HCT116 (cell line): Measurements from ENCODE around the gene SNX13. TPM values are rescaled to one million over a fixed set of nuclear protein-coding genes. Genes with fewer than 3 reads are reported as not detected.

Experiments
- ATAC-seq: fragments of 200-7000 bp; cut with Tn5 transposase; 2 replicates; pipeline ENCODE4 v1.9.1; 2020; ENCODE audit warnings: mild to moderate bottlenecking, moderate library complexity
- BruUV-seq: library from RNA; stranded (reverse); fragments of 400-500 nt; replicated peaks from 2 replicates; lab custom pipeline; 2021; lab: Mats Ljungman, UMichigan
- CTCF ChIA-PET: fragments of 300-600 bp; sonication (Branson Sonifier 250); formaldehyde crosslinking; loops from one replicate; lab custom pipeline; 2021; ENCODE audit warnings: antibody characterized with exemption; lab: Charles Lee
- POLR2A ChIA-PET: fragments of 300-600, 350-600 bp; sonication (Branson Sonifier 250); formaldehyde crosslinking; loops from one replicate; lab custom pipeline; 2021; ENCODE audit warnings: antibody characterized with exemption; lab: Charles Lee
- RAD21 ChIA-PET, 2 experiments: fragments of 300-600 bp; sonication (Branson Sonifier 250); formaldehyde crosslinking; loops; one replicate each; lab custom pipeline; 2023; ENCODE audit warnings: low total read pairs in 2 of 2; ENCODE audit not compliant: uncharacterized antibody in 2 of 2, unreplicated experiment in 2 of 2, low non-redundant PET in 1 of 2; lab: Charles Lee
- DNase-seq: peaks from one replicate; pipeline ENCODE4 v3.0.0-alpha.2; 2010; ENCODE audit warnings: low read depth, low spot score
- H2AFZ ChIP-seq: fragments of 200-600 bp; shearing (Covaris generic), sonication (generic); 2 replicates; pipeline ENCODE4 v1.6.1; 2017; ENCODE audit warnings: low read depth, mixed run types, mixed read lengths, antibody characterized with exemption, low read length; ENCODE audit not compliant: poor library complexity, severe bottlenecking
- H3K27ac ChIP-seq: 2 replicates; pipeline ENCODE4 v1.5.1; 2012; ENCODE audit warnings: low read depth, low read length
- H3K27me3 ChIP-seq: fragments of 200-600 bp; sonication (generic); 2 replicates; pipeline ENCODE4 v1.6.1; 2016; ENCODE audit warnings: mixed run types, low read length, mixed read lengths; ENCODE audit not compliant: insufficient read depth
- H3K36me3 ChIP-seq, 2 experiments: fragments of 200-500 bp in 1 of 2; fragments of 200-600 bp in 1 of 2; sonication (Bioruptor generic) in 1 of 2; sonication (generic) in 1 of 2; 2 replicates each; pipeline versions ENCODE4 v1.5.1 to v1.6.1; 2014 to 2016; ENCODE audit warnings: low read length in 2 of 2, inconsistent platforms in 1 of 2, mixed read lengths in 1 of 2, mixed run types in 1 of 2; ENCODE audit not compliant: insufficient read depth in 2 of 2, control insufficient read depth in 1 of 2
- H3K4me1 ChIP-seq, 2 experiments: fragments of 200-600 bp in 1 of 2; sonication (generic) in 1 of 2; 2 replicates each; pipeline versions ENCODE4 v1.5.1 to v1.6.1; 2012 to 2017; ENCODE audit warnings: low read length in 2 of 2, inconsistent platforms in 1 of 2, mild to moderate bottlenecking in 1 of 2, mixed read lengths in 1 of 2, mixed run types in 1 of 2, moderate library complexity in 1 of 2; ENCODE audit not compliant: insufficient read depth in 2 of 2, control insufficient read depth in 1 of 2
- H3K4me2 ChIP-seq: fragments of 200-600 bp; sonication (generic); 2 replicates; pipeline ENCODE4 v1.6.1; 2017; ENCODE audit warnings: mixed run types, low read length, mixed read lengths
- H3K4me3 ChIP-seq, 2 experiments: fragments of 200-600 bp in 1 of 2; sonication (generic) in 1 of 2; replicated peaks in 1 of 2; 2 replicates each; pipeline ENCODE4 v1.5.1; 2011 to 2016; ENCODE audit warnings: low read length in 2 of 2, control low read depth in 1 of 2, low read depth in 1 of 2, mild to moderate bottlenecking in 1 of 2, mixed read lengths in 1 of 2, mixed run types in 1 of 2
- H3K79me2 ChIP-seq: fragments of 200-600 bp; sonication (generic); 2 replicates; pipeline ENCODE4 v1.6.1; 2017; ENCODE audit warnings: mild to moderate bottlenecking, mixed run types, low read length, moderate library complexity, mixed read lengths; ENCODE audit not compliant: insufficient read depth
- H3K9ac ChIP-seq: fragments of 200-600 bp; sonication (generic); 2 replicates; pipeline ENCODE4 v1.6.1; 2016; ENCODE audit warnings: low read length, mixed read lengths
- H3K9me2 ChIP-seq: fragments of 200-600 bp; sonication (generic), shearing (Covaris generic); 2 replicates; pipeline ENCODE4 v1.6.1; 2017; ENCODE audit warnings: mixed run types, mild to moderate bottlenecking, moderate library complexity; ENCODE audit not compliant: insufficient read depth
- H3K9me3 ChIP-seq, 2 experiments: fragments of 200-500 bp in 1 of 2; fragments of 200-600 bp in 1 of 2; sonication (Bioruptor generic) in 1 of 2; sonication (generic) in 1 of 2; 2 replicates each; pipeline ENCODE4 v1.6.1; 2014 to 2017; ENCODE audit warnings: low read length in 2 of 2, mixed read lengths in 2 of 2, inconsistent platforms in 1 of 2, low read depth in 1 of 2, mild to moderate bottlenecking in 1 of 2, mixed run types in 1 of 2, moderate library complexity in 1 of 2; ENCODE audit not compliant: control insufficient read depth in 1 of 2, insufficient read depth in 1 of 2
- H4K20me1 ChIP-seq: fragments of 200-600 bp; sonication (generic), shearing (Covaris generic); 2 replicates; pipeline ENCODE4 v1.6.1; 2017; ENCODE audit warnings: mixed run types, mild to moderate bottlenecking, moderate library complexity; ENCODE audit not compliant: insufficient read depth
- POLR2A ChIP-seq: IDR thresholded peaks from 2 replicates; pipeline ENCODE4 v1.7.0; 2011; ENCODE audit warnings: borderline replicate concordance; ENCODE audit not compliant: insufficient read depth, insufficient read length; ENCODE audit errors: extremely low read depth
- SIN3A ChIP-seq: IDR thresholded peaks from 2 replicates; pipeline ENCODE4 v1.6.1; 2012; ENCODE audit warnings: low read depth
- SRF ChIP-seq: IDR thresholded peaks from 2 replicates; pipeline ENCODE4 v1.6.1; 2012; ENCODE audit warnings: low read depth
- ZFX ChIP-seq: fragments of 450-650 bp; IDR thresholded peaks from 2 replicates; pipeline ENCODE4 v1.6.1; 2017
- ZNF274 ChIP-seq: fragments of 200-500 bp; sonication (Bioruptor generic); IDR thresholded peaks from 2 replicates; pipeline ENCODE4 v1.6.1; 2014; ENCODE audit warnings: mild to moderate bottlenecking, low read depth, low read length, inconsistent platforms
- intact Hi-C: fragments of 100-400 bp; cut with micrococcal nuclease; formaldehyde crosslinking; loops from 2 replicates; pipeline ENCODE4 v1.10.0; 2022
- total RNA-seq: library from RNA; stranded (reverse); gene quantifications from one replicate; pipeline ENCODE4 v1.2.1, GENCODE V29; 2021; ENCODE audit not compliant: unreplicated experiment
- TF ChIP-seq, protein P1 (sequence below): IDR thresholded peaks from 2 replicates; pipeline ENCODE4 v1.6.1; 2012; ENCODE audit warnings: low read depth
- TF ChIP-seq, protein P2 (sequence below): IDR thresholded peaks from 2 replicates; pipeline ENCODE4 v1.6.1; 2012
- TF ChIP-seq, protein P3 (sequence below): IDR thresholded peaks from 2 replicates; pipeline ENCODE4 v1.6.1; 2012

SNX13 gene
- total RNA-seq, 1 experiment from 2014 or later, result 33.4 TPM

DNA sequence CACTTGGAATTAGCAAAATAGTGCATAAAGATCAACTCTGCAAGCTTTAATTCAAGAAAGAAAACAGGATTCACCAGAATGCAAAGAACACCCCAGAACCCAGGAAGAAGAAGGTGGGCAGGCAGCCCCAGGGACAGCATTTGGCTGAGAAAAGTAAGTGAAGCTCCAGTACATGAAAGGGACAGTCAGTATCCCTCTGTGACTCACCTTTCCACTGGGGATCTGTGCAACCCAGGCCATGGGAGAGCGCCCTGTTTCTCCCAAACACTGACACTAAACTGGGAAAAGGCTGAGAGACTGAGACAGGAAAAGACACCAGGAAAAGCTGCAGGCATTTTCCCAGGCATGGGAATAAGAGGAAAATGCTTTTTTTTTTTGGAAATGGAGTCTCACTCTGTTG, 28.2 kb downstream of the SNX13 start:
- no TSS peak for BruUV-seq

More for the DNA sequence above, 28.2 kb downstream of the SNX13 start:
- Histone ChIP-seq H3K4me2 (no peak overlapping the region), H3K4me3 (no peak overlapping the region), H4K20me1 (no peaks in the 10 kb centered on the region), H3K79me2 (peaks cover 93% of the 10 kb centered on the region), H2AFZ (no peak overlapping the region), H3K27ac (no peak overlapping the region), H3K9ac (no peak overlapping the region), H3K36me3 (no peaks in the 10 kb centered on the region), H3K27me3 (no peaks in the 10 kb centered on the region), H3K9me3 (0 out of 4 replicates have a peak, but pooled peaks cover 3 to 4% of the 10 kb centered on the region in 2 experiments), H3K9me2 (no peaks in the 10 kb centered on the region), H3K4me1 (no peaks in the 10 kb centered on the region; a peak in 1 of 4 replicates)
- RAD21 ChIA-PET, result no interaction called here
- TF ChIP-seq POLR2A (no peak), SIN3A (no peak), SRF (no peak), ZNF274 (no peak), ZFX (no peak)
- TF ChIP-seq, protein P1, sequence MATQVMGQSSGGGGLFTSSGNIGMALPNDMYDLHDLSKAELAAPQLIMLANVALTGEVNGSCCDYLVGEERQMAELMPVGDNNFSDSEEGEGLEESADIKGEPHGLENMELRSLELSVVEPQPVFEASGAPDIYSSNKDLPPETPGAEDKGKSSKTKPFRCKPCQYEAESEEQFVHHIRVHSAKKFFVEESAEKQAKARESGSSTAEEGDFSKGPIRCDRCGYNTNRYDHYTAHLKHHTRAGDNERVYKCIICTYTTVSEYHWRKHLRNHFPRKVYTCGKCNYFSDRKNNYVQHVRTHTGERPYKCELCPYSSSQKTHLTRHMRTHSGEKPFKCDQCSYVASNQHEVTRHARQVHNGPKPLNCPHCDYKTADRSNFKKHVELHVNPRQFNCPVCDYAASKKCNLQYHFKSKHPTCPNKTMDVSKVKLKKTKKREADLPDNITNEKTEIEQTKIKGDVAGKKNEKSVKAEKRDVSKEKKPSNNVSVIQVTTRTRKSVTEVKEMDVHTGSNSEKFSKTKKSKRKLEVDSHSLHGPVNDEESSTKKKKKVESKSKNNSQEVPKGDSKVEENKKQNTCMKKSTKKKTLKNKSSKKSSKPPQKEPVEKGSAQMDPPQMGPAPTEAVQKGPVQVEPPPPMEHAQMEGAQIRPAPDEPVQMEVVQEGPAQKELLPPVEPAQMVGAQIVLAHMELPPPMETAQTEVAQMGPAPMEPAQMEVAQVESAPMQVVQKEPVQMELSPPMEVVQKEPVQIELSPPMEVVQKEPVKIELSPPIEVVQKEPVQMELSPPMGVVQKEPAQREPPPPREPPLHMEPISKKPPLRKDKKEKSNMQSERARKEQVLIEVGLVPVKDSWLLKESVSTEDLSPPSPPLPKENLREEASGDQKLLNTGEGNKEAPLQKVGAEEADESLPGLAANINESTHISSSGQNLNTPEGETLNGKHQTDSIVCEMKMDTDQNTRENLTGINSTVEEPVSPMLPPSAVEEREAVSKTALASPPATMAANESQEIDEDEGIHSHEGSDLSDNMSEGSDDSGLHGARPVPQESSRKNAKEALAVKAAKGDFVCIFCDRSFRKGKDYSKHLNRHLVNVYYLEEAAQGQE, result no peak
- TF ChIP-seq, protein P2, sequence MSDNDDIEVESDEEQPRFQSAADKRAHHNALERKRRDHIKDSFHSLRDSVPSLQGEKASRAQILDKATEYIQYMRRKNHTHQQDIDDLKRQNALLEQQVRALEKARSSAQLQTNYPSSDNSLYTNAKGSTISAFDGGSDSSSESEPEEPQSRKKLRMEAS, result no peak
- TF ChIP-seq, protein P3, sequence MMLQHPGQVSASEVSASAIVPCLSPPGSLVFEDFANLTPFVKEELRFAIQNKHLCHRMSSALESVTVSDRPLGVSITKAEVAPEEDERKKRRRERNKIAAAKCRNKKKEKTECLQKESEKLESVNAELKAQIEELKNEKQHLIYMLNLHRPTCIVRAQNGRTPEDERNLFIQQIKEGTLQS, result no peak
- intact Hi-C loops, result no loop called here
- ATAC-seq (no peak), DNase-seq (no peak)
- POLR2A ChIA-PET, result no interaction called here
- CTCF ChIA-PET, result interaction anchor here (1.3 kb wide), 1 partner anchor 142 kb away, joined by 3 read pairs; no protein-coding TSS in a partner anchor
